T-cell (primary cell): ENCODE data around the gene SLC25A26. TPM values are rescaled to one million over a fixed set of nuclear protein-coding genes. Genes with fewer than 3 reads are reported as not detected.

Source experiments
- ATAC-seq, 4 experiments: fragments of 200-7000 bp in 3 of 4; fragments of 150-1000 bp in 1 of 4; cut with Tn5 transposase; replicated peaks in 1 of 4; 1 replicate in 3 of 4; 2 replicates in 1 of 4; pipeline ENCODE4 v1.10.0; 2021; ENCODE audit warnings: moderate library complexity in 3 of 4, mild to moderate bottlenecking in 2 of 4, moderate number of reproducible peaks in 1 of 4
- CTCF ChIA-PET, 2 donors: fragments of 300-600 bp; sonication (Branson Sonifier 250); formaldehyde crosslinking; loops; one replicate each; lab custom pipeline; 2022; ENCODE audit warnings: antibody characterized with exemption in 2 of 2; lab: Charles Lee
- POLR2A ChIA-PET, 2 donors: fragments of 300-600 bp; sonication (Branson Sonifier 250); formaldehyde crosslinking; loops; one replicate each; lab custom pipeline; 2022; ENCODE audit warnings: antibody characterized with exemption in 2 of 2; lab: Charles Lee
- DNase-seq, 35 experiments: peaks; one replicate each; pipeline versions ENCODE4 v3.0.0 to v3.0.0-alpha.2; 2013 to 2023
- H3K27ac ChIP-seq: one replicate; pipeline ENCODE4 v1.5.1; 2013; ENCODE audit warnings: low read length
- H3K27me3 ChIP-seq, 2 experiments: replicated peaks in 1 of 2; 1 replicate in 1 of 2; 2 replicates in 1 of 2; pipeline versions ENCODE4 v1.6.1 to v1.7.0; 2013; ENCODE audit warnings: low read length in 1 of 2, mixed read lengths in 1 of 2; ENCODE audit not compliant: control insufficient read depth in 2 of 2, insufficient read depth in 2 of 2; ENCODE audit errors: extremely low read depth in 1 of 2
- H3K36me3 ChIP-seq, 2 donors: 1 replicate in 1 of 2; 2 replicates in 1 of 2; pipeline versions ENCODE4 v1.6.1 to v1.7.0; 2013; ENCODE audit warnings: low read length in 1 of 2; ENCODE audit not compliant: control insufficient read depth in 2 of 2, insufficient read depth in 1 of 2; ENCODE audit errors: extremely low read depth in 1 of 2
- H3K4me1 ChIP-seq, 2 experiments: 1 replicate in 1 of 2; 2 replicates in 1 of 2; pipeline versions ENCODE4 v1.6.1 to v1.7.0; 2013; ENCODE audit warnings: low read length in 2 of 2, mixed read lengths in 1 of 2; ENCODE audit not compliant: insufficient read depth in 2 of 2, control insufficient read depth in 1 of 2; ENCODE audit errors: extremely low read depth in 1 of 2
- H3K4me3 ChIP-seq, 2 donors: 1 replicate in 1 of 2; 2 replicates in 1 of 2; pipeline versions ENCODE4 v1.5.1 to v1.7.0; 2013; ENCODE audit warnings: mild to moderate bottlenecking in 2 of 2, low read length in 1 of 2, moderate library complexity in 1 of 2; ENCODE audit not compliant: control insufficient read depth in 1 of 2; ENCODE audit errors: extremely low read depth in 1 of 2
- H3K9me3 ChIP-seq: 2 replicates; pipeline ENCODE4 v1.7.0; 2013
- H3K27ac Mint-ChIP-seq, 2 donors: one replicate each; pipeline ENCODE4 v1.8.0; 2020 to 2021; ENCODE audit warnings: mild to moderate bottlenecking in 2 of 2, mixed read lengths in 2 of 2
- H3K27me3 Mint-ChIP-seq, 2 donors: one replicate each; pipeline ENCODE4 v1.8.0; 2021 to 2022; ENCODE audit warnings: mixed read lengths in 2 of 2
- H3K36me3 Mint-ChIP-seq: one replicate; pipeline ENCODE4 v1.8.0; 2021; ENCODE audit warnings: mixed read lengths
- H3K4me1 Mint-ChIP-seq, 3 donors: one replicate each; pipeline ENCODE4 v1.8.0; 2020 to 2022; ENCODE audit warnings: mixed read lengths in 3 of 3, mild to moderate bottlenecking in 1 of 3
- H3K4me3 Mint-ChIP-seq, 3 donors: one replicate each; pipeline ENCODE4 v1.8.0; 2020 to 2022; ENCODE audit warnings: mild to moderate bottlenecking in 3 of 3, mixed read lengths in 3 of 3, moderate library complexity in 3 of 3
- H3K9me3 Mint-ChIP-seq, 3 donors: one replicate each; pipeline ENCODE4 v1.8.0; 2020 to 2022; ENCODE audit warnings: mixed read lengths in 3 of 3
- WGBS: methylation state at CpG from one replicate; pipeline ENCODE4 v1.1.5; 2013; ENCODE audit warnings: missing lambda C conversion rate; ENCODE audit not compliant: insufficient coverage; 5-methylcytosine and 5-hydroxymethylcytosine counted together
- total RNA-seq, 35 experiments: library from RNA in 6 of 35; stranded (reverse) in 6 of 35; fragments of 120-200 nt in 1 of 35; gene quantifications; one replicate each; pipeline versions ENCODE4 v1.2.1 to v1.2.4 and lab custom pipeline; 2013 to 2026

The SLC25A26 gene
- total RNA-seq, 5 donors from 2014 or later (not counting 1 experiment from before 2014, with no cell fraction given) = 16.6 to 26.9 (median 23.5) TPM

DNA sequence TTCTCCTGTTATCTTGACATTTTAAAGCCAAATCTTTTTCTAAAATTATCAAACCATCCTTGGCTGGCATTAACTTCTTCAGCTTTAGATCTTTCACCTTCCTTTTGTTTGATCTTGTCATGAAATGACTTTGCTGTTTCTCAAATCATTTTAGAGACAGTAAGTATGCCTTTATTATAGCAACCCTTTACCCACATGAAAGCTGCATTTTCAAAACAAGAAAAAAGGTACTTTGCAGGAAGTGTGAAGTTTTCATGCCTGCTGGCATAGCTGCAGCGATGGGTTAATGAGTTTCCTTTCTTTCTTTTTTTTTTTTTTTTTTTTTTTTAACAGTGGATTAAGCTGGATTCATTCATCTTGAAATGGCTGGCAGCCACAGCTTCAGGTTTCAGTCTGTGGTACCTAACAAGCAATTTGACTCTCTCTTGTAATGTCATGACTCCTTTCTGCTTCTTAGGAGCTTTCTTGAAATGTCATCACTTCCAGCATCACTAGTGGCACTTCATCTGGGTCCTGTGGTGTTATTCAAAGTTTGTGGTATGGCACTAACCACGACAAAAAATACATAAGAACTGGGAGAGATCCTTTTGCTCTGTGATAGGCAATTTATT, 18.8 kb downstream of the SLC25A26 start:
- Histone ChIP-seq H3K27me3 (no peaks in the 10 kb centered on the region), H3K27ac (no peak overlapping the region), H3K9me3 (no peaks in the 10 kb centered on the region), H3K4me1 (no peaks in the 10 kb centered on the region), H3K36me3 (peaks cover 0 to 41% of the 10 kb centered on the region in 2 donors), H3K4me3 (no peak overlapping the region)
- ATAC-seq = peak in 1 of 4 experiments; percentile 72
- Mint-ChIP-seq H3K36me3 (peaks cover 67% of the 10 kb centered on the region), H3K27me3 (no peaks in the 10 kb centered on the region), H3K4me3 (no peak overlapping the region), H3K27ac (no peak overlapping the region), H3K9me3 (peaks cover 7 to 28% (median 13%) of the 10 kb centered on the region in 3 donors), H3K4me1 (peaks cover 12 to 21% (median 20%) of the 10 kb centered on the region in 3 donors)
- ChIA-PET CTCF (interaction anchor here in 1 of 2 donors (0.6 to 1.0 kb wide), 8 partner anchors 25 to 1416 kb away, joined by 3 to 8 read pairs (median 3); no protein-coding TSS in a partner anchor), POLR2A (interaction anchor here (0.6 to 0.7 kb wide), 7 partner anchors 16 to 584 kb away, joined by 3 to 8 read pairs (median 5); no protein-coding TSS in a partner anchor)
- peak in 1 of 35 experiments; percentile 15 for DNase-seq
- no CpG with 5 or more reads among the region's 2 CpGs for WGBS

DNA sequence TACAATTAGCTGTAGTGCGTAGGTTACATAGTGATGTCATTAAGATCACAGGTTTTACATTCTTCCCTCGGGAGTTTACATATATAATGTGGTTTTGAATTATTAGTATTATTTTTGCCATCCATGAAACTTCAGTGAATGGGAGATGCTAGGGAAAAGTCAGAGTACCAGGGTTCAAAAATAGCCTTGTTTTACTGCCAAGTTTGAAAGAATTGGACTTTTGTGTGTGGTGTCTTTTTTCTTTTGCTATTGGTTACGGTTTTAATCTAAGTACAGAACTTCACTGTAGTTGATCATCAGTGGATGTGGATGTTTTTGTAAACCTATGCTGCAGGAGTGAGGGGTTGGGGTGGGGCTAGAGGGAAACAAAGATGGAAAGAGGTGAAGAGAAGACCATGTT, 20.7 kb downstream of the SLC25A26 start:
- Histone ChIP-seq H3K27ac (no peak overlapping the region), H3K4me1 (no peaks in the 10 kb centered on the region), H3K36me3 (peaks cover 3 to 52% of the 10 kb centered on the region in 2 donors), H3K27me3 (no peaks in the 10 kb centered on the region), H3K4me3 (no peak overlapping the region), H3K9me3 (no peaks in the 10 kb centered on the region)
- Mint-ChIP-seq H3K4me1 (peaks cover 12 to 21% (median 20%) of the 10 kb centered on the region in 3 donors), H3K27me3 (no peaks in the 10 kb centered on the region), H3K36me3 (peaks cover 65% of the 10 kb centered on the region), H3K4me3 (no peak overlapping the region), H3K27ac (no peak overlapping the region), H3K9me3 (peaks cover 7 to 24% (median 13%) of the 10 kb centered on the region in 3 donors)
- DNase-seq (no peak), ATAC-seq (no peak)
- CTCF ChIA-PET = interaction anchor here in 1 of 2 donors (1.1 kb wide), 1 partner anchor 137 kb away, joined by 3 read pairs; no protein-coding TSS in a partner anchor
- POLR2A ChIA-PET = no interaction called here
- 100% methylated on average over 1 of the region's 3 CpGs for WGBS

DNA sequence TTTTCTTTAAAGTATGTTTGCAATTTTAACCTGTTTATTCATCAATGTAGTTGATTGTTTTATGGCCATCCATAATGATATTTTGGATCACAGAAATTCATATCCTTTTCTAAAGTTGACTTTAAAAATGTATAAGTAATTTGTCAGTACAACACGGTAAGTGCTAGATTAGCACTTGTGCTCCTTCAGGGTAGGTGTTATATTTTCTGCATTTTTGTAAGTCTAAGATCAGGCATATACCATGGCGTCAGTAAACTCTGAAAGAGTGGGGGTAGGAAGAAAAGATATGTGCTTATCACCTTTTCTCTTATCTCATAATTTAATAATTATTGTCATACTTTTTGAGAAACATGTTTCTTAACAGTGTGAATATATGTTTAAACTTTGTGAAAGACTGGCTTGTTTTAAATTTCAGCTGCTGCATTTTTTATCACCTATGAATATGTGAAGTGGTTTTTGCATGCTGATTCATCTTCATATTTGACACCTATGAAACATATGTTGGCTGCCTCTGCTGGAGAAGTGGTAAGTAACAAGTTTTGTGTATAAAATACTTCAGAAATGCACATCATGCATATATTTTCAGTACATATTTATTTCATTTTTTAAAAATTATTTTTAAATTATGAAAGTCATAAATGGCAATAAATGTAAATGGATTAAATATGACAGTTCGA, 22.1 kb downstream of the SLC25A26 start:
- ATAC-seq = no peak
- no CpG with 5 or more reads among the region's 3 CpGs for WGBS
- H3K4me1 Mint-ChIP-seq = peaks cover 12 to 19% (median 15%) of the 10 kb centered on the region in 3 donors

DNA sequence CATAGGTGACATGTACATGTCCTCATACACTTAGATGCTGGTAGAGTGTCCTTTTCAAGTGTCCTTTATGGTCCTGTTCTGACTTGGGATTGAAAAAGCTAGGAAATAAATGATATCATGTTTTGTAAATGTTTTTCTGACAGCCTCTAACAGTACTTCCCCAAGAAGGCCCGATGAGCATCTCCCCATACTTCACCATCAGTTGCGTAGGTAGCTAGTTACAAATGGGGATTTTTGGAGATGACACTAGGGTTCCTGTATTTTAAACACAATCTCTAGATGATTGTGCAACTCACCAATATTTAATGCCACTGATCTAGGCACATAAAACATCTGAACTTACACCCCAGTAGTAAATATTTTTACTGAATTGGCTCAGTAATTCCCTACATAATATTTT, 27.8 kb downstream of the SLC25A26 start:
- ATAC-seq = no peak
- Histone ChIP-seq H3K4me3 (no peak overlapping the region), H3K9me3 (no peaks in the 10 kb centered on the region), H3K36me3 (peaks cover 3 to 31% of the 10 kb centered on the region in 2 donors), H3K27me3 (no peaks in the 10 kb centered on the region), H3K4me1 (no peaks in the 10 kb centered on the region), H3K27ac (no peak overlapping the region)
- WGBS = no CpG with 5 or more reads among the region's 2 CpGs
- Mint-ChIP-seq H3K27ac (no peak overlapping the region), H3K36me3 (peaks cover 40% of the 10 kb centered on the region), H3K9me3 (no peaks in the 10 kb centered on the region), H3K4me1 (peaks cover 0 to 2% (median 0%) of the 10 kb centered on the region in 3 donors), H3K4me3 (no peak overlapping the region), H3K27me3 (no peaks in the 10 kb centered on the region)
- DNase-seq = no peak
- ChIA-PET POLR2A (interaction anchor here in 1 of 2 donors (0.5 to 0.6 kb wide), 2 partner anchors 12 to 17 kb away, joined by 4 to 8 read pairs; no protein-coding TSS in a partner anchor), CTCF (interaction anchor here (0.6 to 2.0 kb wide), 5 partner anchors 566 to 574 kb away, joined by 3 to 6 read pairs (median 4); no protein-coding TSS in a partner anchor)

More for the DNA sequence above, 22.1 kb downstream of the SLC25A26 start:
- H3K9me3 ChIP-seq = no peaks in the 10 kb centered on the region
- CTCF ChIA-PET = interaction anchor here in 1 of 2 donors (0.8 kb wide), 1 partner anchor 11 kb away, joined by 3 read pairs; no protein-coding TSS in a partner anchor
- no peaks in the 10 kb centered on the region for H3K27me3 Mint-ChIP-seq
- H3K27ac Mint-ChIP-seq = no peak overlapping the region
- H3K36me3 ChIP-seq = peaks cover 3 to 44% of the 10 kb centered on the region in 2 donors
- H3K36me3 Mint-ChIP-seq = peaks cover 58% of the 10 kb centered on the region
- H3K4me1 ChIP-seq = no peaks in the 10 kb centered on the region
- peaks cover 4 to 16% (median 11%) of the 10 kb centered on the region in 3 donors for H3K9me3 Mint-ChIP-seq
- H3K4me3 ChIP-seq = no peak overlapping the region
- no peak for DNase-seq
- H3K4me3 Mint-ChIP-seq = no peak overlapping the region
- H3K27ac ChIP-seq = no peak overlapping the region
- POLR2A ChIA-PET = no interaction called here
- no peaks in the 10 kb centered on the region for H3K27me3 ChIP-seq

DNA sequence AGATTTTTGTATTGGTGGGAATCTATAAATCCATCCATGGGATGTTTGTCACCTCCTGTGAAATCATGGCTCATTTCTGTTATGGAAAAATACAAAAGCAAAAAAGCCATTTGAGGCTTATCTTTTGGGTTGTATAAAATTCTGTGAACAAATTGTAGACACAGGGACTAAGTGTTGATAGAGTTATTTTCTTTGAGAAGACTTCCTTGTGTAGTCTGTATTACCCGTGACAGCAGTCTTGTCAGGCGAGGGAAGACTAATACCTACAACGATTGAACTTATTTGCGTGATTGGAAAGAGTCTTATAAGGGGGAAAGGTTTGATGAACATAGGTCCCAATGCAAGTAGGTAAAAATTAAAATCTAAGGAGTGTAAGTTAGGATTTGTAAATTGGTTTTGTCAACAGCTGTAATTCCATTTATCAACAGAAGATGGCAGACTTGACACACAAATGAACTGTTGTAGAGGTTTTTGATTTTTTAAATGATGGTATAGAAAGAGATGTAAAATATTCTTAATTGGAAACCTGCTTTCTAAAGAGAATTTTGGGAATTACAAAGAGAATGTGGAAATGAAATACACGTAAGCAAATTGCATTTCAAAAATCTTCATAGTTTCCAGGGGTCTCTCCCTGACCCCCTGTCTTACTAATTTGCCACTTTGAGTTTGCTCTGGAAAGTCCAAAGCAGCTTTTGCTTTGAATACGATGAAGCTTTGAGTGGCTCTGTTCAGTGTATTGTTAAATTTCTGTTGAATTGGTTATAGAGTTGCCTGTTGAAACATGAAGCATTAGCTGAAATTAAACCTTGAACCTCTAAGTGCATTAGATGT, 33.2 kb downstream of the SLC25A26 start:
- POLR2A ChIA-PET = interaction anchor here in 1 of 2 donors (0.6 kb wide), 1 partner anchor 718 kb away, joined by 3 read pairs; no protein-coding TSS in a partner anchor
- H3K27ac Mint-ChIP-seq = no peak overlapping the region
- CTCF ChIA-PET = interaction anchor here (0.5 to 6.1 kb wide), 40 partner anchors 8 to 1805 kb away, joined by 3 to 67 read pairs (median 4); partner anchors contain the start of gene SLC25A26 (in 1 of the 2)
- no peaks in the 10 kb centered on the region for H3K27me3 ChIP-seq
- H3K4me1 ChIP-seq = no peaks in the 10 kb centered on the region
- H3K4me3 Mint-ChIP-seq = no peak overlapping the region
- peaks cover 27% of the 10 kb centered on the region for H3K36me3 Mint-ChIP-seq
- no peak overlapping the region for H3K27ac ChIP-seq
- no peaks in the 10 kb centered on the region for H3K4me1 Mint-ChIP-seq
- H3K9me3 ChIP-seq = no peaks in the 10 kb centered on the region
- peaks cover 0 to 8% of the 10 kb centered on the region in 2 donors for H3K36me3 ChIP-seq
- H3K9me3 Mint-ChIP-seq = no peaks in the 10 kb centered on the region
- no peak overlapping the region for H3K4me3 ChIP-seq
- 87% methylated on average over 4 of the region's 6 CpGs for WGBS
- ATAC-seq = no peak
- H3K27me3 Mint-ChIP-seq = no peaks in the 10 kb centered on the region
- DNase-seq = peak in 2 of 35 experiments; percentile 13 to 65
